Tibial nerve (tissue), 4 donors: ENCODE results near the gene HOTAIR.

Experiments
- EP300 ChIP-seq, 2 donors: sonication (generic); formaldehyde crosslinking; IDR thresholded peaks; one replicate each; pipeline ENCODE4 v1.6.1; 2017; ENCODE audit warnings: antibody characterized with exemption in 2 of 2, mild to moderate bottlenecking in 1 of 2
- POLR2A ChIP-seq, 2 donors: fragments of 450-650 bp; IDR thresholded peaks; one replicate each; pipeline ENCODE4 v1.6.1; 2017; ENCODE audit warnings: antibody characterized with exemption in 2 of 2, mild to moderate bottlenecking in 2 of 2, moderate library complexity in 2 of 2
- TF ChIP-seq, protein P1 (sequence below), 5 experiments: fragments of 200-600 bp in 3 of 5; fragments of 450-650 bp in 2 of 5; sonication (generic) in 3 of 5; IDR thresholded peaks; one replicate each; pipeline ENCODE4 v1.5.1; 2016 to 2019; ENCODE audit warnings: antibody characterized with exemption in 5 of 5, mild to moderate bottlenecking in 3 of 5, moderate library complexity in 2 of 5

DNA sequence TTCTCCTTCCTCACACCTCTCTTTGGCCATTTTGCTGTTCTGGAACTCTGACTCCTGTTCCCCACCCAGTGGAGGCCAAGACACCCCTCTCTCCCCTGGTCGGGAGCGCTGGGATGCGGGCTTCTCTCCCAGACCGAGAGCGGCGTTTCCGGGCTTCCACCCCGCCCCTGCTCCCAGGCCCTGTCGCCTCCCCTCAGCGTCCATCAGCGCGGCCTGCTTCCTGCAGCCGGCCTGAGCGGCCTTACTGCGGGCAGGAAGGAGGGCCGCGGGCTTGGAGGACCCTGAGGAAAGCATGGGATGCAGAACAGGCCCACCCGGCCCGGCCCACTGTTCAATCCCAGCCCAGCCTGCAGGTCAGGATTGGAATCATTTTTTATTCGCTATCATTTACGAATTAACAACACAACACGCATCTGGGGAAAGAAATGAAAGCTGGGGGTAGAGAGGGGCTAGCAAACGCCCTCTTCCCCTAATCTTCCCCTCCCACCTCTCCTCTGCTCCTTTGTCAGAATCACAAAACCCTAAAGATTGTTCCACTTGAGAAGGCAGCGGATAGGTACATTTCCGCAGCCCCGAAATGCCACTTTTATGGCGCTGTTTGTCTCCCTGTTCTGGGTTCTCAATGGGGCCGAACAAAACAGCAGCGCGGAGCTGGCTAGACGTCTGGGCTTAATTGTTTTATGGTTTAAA is 30.2 kb upstream of the HOTAIR start:
- TF ChIP-seq, protein P1, sequence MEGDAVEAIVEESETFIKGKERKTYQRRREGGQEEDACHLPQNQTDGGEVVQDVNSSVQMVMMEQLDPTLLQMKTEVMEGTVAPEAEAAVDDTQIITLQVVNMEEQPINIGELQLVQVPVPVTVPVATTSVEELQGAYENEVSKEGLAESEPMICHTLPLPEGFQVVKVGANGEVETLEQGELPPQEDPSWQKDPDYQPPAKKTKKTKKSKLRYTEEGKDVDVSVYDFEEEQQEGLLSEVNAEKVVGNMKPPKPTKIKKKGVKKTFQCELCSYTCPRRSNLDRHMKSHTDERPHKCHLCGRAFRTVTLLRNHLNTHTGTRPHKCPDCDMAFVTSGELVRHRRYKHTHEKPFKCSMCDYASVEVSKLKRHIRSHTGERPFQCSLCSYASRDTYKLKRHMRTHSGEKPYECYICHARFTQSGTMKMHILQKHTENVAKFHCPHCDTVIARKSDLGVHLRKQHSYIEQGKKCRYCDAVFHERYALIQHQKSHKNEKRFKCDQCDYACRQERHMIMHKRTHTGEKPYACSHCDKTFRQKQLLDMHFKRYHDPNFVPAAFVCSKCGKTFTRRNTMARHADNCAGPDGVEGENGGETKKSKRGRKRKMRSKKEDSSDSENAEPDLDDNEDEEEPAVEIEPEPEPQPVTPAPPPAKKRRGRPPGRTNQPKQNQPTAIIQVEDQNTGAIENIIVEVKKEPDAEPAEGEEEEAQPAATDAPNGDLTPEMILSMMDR (IDR thresholded peaks at IDR 0.05): no peak
- TF ChIP-seq POLR2A (IDR thresholded peaks at IDR 0.05): no peak
- TF ChIP-seq EP300 (IDR thresholded peaks at IDR 0.05): peak in 1 of 2 donors; percentile 59
